Mucosa of descending colon (tissue), 3 donors: ENCODE data around the gene FRAT1. TPM values are rescaled to one million over a fixed set of nuclear protein-coding genes. Genes with fewer than 3 reads are reported as not detected.

ENCODE experiments used
- ATAC-seq: fragments of 200-7000 bp; cut with Tn5 transposase; one replicate; pipeline ENCODE4 v1.9.1; 2020; ENCODE audit warnings: mild to moderate bottlenecking, moderate library complexity
- DNase-seq, 3 donors: peaks; one replicate each; pipeline ENCODE4 v3.0.0-alpha.2; 2020
- H3K36me3 ChIP-seq: fragments of 200-600 bp; one replicate; pipeline ENCODE4 v1.8.0; 2021; ENCODE audit warnings: low read depth, mild to moderate bottlenecking
- H3K4me1 ChIP-seq: fragments of 200-600 bp; one replicate; pipeline ENCODE4 v1.8.0; 2021; ENCODE audit warnings: low read depth, mild to moderate bottlenecking
- H3K4me3 ChIP-seq: fragments of 200-600 bp; one replicate; pipeline ENCODE4 v1.8.0; 2021; ENCODE audit warnings: mild to moderate bottlenecking
- H3K9me3 ChIP-seq: fragments of 200-600 bp; one replicate; pipeline ENCODE4 v1.8.0; 2021; ENCODE audit warnings: mild to moderate bottlenecking
- CTCF ChIP-seq: fragments of 200-600 bp; IDR thresholded peaks from one replicate; pipeline ENCODE4 v1.8.0; 2022; ENCODE audit warnings: antibody characterized with exemption, mild to moderate bottlenecking
- intact Hi-C, 2 donors: fragments of 100-400 bp; cut with DNase I in 1 of 2; cut with micrococcal nuclease in 1 of 2; formaldehyde crosslinking; loops; one replicate each; pipeline versions ENCODE4 v1.11.0 to v1.11.1; 2022; cut with DNase I, micrococcal nuclease
- total RNA-seq, 3 donors: library from RNA; stranded (reverse); fragmentation: NEBNext Ultra II Directional in 2 of 3; extraction: Animal tissue kit (Norgen Biotek cat#: 25700) in 2 of 3; gene quantifications; one replicate each; pipeline versions ENCODE4 v1.2.1 to v1.2.4, GENCODE V29; 2021 to 2023
- donor health status: DM: no; HTN: no; CAD: no; lungs with moderate emphysema.
- donor health status: DM: no; HTN: no; CAD: no.
- donor health status: DM: no; HTN: yes; CAD: no.

The FRAT1 gene
- total RNA-seq, 3 donors from 2014 or later, result 4.7 to 9.6 (median 7.2) TPM

GRCh38 chr10:97292097-97292861 lies 26.8 kb upstream of the FRAT1 start, which contains the start of gene ARHGAP19:
TSS of gene ARHGAP19 (minus strand) at chr10:97292637. CDS start at chr10:97292627, 10 bp downstream.
- peaks cover 6% of the 10 kb centered on the region for H3K4me1 ChIP-seq
- ATAC-seq (peak; percentile 99), DNase-seq (peak; percentile 91 to 97 (median 94))
- no peaks in the 10 kb centered on the region for H3K36me3 ChIP-seq
- H3K9me3 ChIP-seq, result no peaks in the 10 kb centered on the region
- intact Hi-C loops, result no loop called here
- no peak for TF ChIP-seq CTCF
- peak within 1 kb of the TSS; percentile 88 for H3K4me3 ChIP-seq

DNA sequence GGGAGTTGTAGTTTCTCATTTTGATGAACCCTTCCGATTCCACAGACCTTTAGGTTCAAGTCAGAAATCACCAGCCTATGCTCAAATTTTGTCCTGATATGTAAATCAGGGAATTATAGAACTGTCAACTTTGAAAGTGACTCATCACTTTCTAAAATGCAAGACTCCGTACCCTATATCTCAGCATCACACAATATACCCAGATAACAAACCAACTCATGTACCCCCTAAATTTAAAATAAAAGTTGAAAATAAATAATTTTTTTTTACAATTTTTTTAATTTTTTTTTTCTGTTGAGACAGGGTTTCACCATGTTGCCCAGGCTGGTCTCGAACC lies 26.2 kb upstream of the FRAT1 start:
- Histone ChIP-seq H3K4me3 (no peak overlapping the region), H3K9me3 (no peaks in the 10 kb centered on the region), H3K36me3 (no peaks in the 10 kb centered on the region), H3K4me1 (peaks cover 6% of the 10 kb centered on the region)
- intact Hi-C loops, result no loop called here
- no peak for ATAC-seq
- no peak for TF ChIP-seq CTCF
- no peak for DNase-seq

GRCh38 chr10:97297556-97298222 lies 21.4 kb upstream of the FRAT1 start:
- H3K4me1 ChIP-seq, result no peaks in the 10 kb centered on the region
- no peak overlapping the region for H3K4me3 ChIP-seq
- DNase-seq, result no peak
- TF ChIP-seq CTCF, result no peak
- intact Hi-C loops, result no loop called here
- ATAC-seq, result no peak
- H3K36me3 ChIP-seq, result no peaks in the 10 kb centered on the region
- no peaks in the 10 kb centered on the region for H3K9me3 ChIP-seq

- intact Hi-C loops, result no loop called here
- no peak for TF ChIP-seq CTCF
- ATAC-seq (no peak), DNase-seq (no peak)
- Histone ChIP-seq H3K4me3 (no peak overlapping the region), H3K4me1 (no peaks in the 10 kb centered on the region), H3K9me3 (no peaks in the 10 kb centered on the region), H3K36me3 (no peaks in the 10 kb centered on the region)
Measured at GRCh38 chr10:97298223-97298571, 20.9 kb upstream of the FRAT1 start.

GRCh38 chr10:97300980-97301379 lies 18.1 kb upstream of the FRAT1 start:
- Histone ChIP-seq H3K4me3 (no peak overlapping the region), H3K36me3 (no peaks in the 10 kb centered on the region), H3K4me1 (no peaks in the 10 kb centered on the region), H3K9me3 (no peaks in the 10 kb centered on the region)
- DNase-seq, result no peak
- intact Hi-C loops, result no loop called here
- ATAC-seq, result no peak
- no peak for TF ChIP-seq CTCF
